GM12892 (cell line): ENCODE measurements around the gene PDXDC1.
"Not testable (repeated sequence)": the region's sequence is repeated elsewhere in the genome, so short reads cannot be mapped to it uniquely, and the experiment has no call there.

Experiments used
- POLR2A ChIP-seq: IDR thresholded peaks from 2 replicates; pipeline ENCODE4 v1.6.1; 2011; ENCODE audit warnings: low read depth, low read length, control low read depth
- POLR2AphosphoS5 ChIP-seq: IDR thresholded peaks from 2 replicates; pipeline ENCODE4 v1.6.1; 2011; ENCODE audit warnings: low read depth, low read length, control low read depth
- TAF1 ChIP-seq: IDR thresholded peaks from 2 replicates; pipeline ENCODE4 v1.6.1; 2011; ENCODE audit warnings: low read depth, mild to moderate bottlenecking, control low read depth, low read length, borderline replicate concordance

DNA sequence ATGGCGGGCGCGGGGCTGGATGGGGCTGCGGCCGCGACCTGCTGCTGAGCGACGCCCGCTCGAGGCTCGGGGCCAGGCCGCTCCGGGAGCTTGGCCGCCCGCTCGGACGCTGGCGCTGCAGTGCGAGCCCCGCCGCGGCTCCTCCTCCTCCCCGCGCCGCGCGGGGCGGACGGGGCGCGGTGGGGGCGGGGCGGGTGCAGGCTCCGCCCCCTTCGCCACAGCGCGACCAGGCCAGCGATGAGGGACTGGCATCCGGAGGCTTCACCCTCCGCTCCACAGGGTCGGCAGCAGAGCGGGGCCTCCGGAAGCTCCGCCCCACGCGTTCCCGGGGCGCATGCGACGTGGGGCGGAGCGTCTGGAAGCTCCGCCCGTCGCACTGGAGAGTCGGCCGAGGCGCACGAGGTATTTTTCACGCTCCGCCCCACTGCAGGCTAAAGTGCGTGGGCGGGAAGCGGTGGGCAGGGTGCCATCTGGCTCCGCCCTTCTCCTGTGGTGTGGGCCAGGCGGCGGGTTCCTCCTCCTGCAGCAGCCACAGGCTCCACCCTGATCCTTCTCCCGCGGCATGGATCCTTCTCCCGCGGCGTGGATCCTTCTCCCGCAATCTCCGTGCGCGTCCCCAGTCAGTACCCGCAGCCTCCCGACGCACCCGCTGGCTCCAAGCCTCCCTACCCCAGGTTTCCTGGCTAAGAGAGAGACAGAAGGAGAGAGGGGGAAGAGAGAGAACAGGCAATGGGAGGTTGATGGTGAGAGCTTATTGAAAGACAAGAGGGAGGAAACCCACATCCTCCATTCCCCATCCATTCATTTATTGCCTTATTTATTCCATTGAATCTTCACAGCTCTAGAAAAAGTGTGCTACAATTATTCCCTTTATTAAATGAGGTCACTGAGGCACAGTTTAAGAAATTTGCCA lies 180.1 kb downstream of the PDXDC1 start:
- peak; percentile 62; the same call in 1 of the 2 replicates for TF ChIP-seq POLR2A
- TF ChIP-seq TAF1, POLR2AphosphoS5: not testable (repeated sequence)
